Left cardiac atrium (tissue), 4 donors: ENCODE measurements around the gene AMOTL2. TPM values are rescaled to one million over a fixed set of nuclear protein-coding genes. Genes with fewer than 3 reads are reported as not detected.

Source experiments
- ATAC-seq, 2 donors: fragments of 200-7000 bp; cut with Tn5 transposase; one replicate each; pipeline ENCODE4 v1.9.1; 2020; ENCODE audit warnings: mild to moderate bottlenecking in 2 of 2, moderate library complexity in 2 of 2
- DNase-seq: peaks from one replicate; pipeline ENCODE4 v3.0.0-alpha.2; 2020
- intact Hi-C, 2 donors: fragments of 100-400 bp; cut with DNase I; formaldehyde crosslinking; loops; one replicate each; pipeline versions ENCODE4 v1.14.1 to v1.15.1; 2022 to 2023
- long read RNA-seq: library from polyadenylated mRNA; unstranded; transcript quantifications from one replicate; pipeline ENCODE4 v2.0.0, GENCODE V29; 2021
- total RNA-seq, 2 donors: library from RNA; stranded (reverse); fragmentation: NEBNext Ultra II Directional; extraction: Animal tissue kit (Norgen Biotek cat#: 25700); gene quantifications; one replicate each; pipeline ENCODE4 v1.2.1, GENCODE V29; 2021
- donor health status: DM: no; HTN: yes; CAD: no.
- donor health status: DM: no; HTN: yes; CAD: no; lungs with severe emphysema.
- donor health status: DM: yes; HTN: yes; CAD: no.
- donor health status: Dilated cardiomyopathy.

AMOTL2 gene
- 10 to 100 TPM; 47.9 to 59.3 TPM for total RNA-seq
- long read RNA-seq, full-length matches to known transcripts: 18 of 36 reads
- long read RNA-seq, partial matches to known transcripts: 12 of 36 reads
- long read RNA-seq, other reads (novel, unspliced or antisense): 6 of 36 reads

DNA sequence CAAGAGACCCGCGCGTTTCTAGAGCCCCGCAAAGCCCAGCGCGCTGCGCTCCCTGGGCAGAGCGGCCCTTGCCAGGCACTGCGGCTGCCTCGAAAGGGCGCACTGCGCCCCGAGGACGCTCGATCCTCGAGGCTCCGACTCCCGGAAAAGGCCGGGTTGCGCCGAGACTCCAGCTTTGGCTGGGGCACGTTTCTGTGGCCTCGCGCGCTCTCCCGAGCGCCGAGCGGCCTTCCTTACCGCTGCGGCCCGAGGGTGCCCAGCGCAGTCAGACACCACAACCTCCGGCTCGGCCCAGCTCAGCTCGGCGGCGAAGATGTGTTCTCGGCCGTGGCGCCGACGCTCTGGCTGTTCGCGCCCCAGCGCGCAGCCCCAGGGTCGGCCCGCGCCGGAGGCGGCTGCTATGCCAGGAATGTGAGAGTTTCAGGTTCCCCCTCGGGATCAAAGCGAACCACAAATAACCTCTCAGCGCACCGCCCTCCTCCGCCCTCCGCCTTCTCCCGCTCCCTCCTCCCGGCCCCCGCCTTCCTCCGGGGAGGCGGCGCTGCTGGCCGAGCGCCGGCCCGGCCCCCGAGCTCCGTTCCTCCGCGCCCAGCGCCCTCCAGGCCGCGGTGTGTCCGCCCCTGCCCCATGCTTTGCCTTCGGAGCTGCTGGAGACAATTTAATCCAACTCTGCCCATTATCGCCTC, at the start of gene AMOTL2:
AMOTL2 (minus strand) TSS at position 343 of the 686 bp plus-strand sequence. CDS start 3,014 bp downstream, outside the sequence.
- peak; percentile 89 for DNase-seq
- intact Hi-C loops: loop anchor here (5.0 to 10.0 kb wide), 3 partner anchors 62 to 101 kb away; no protein-coding TSS in a partner anchor
- ATAC-seq: peak; percentile 83 to 86

DNA sequence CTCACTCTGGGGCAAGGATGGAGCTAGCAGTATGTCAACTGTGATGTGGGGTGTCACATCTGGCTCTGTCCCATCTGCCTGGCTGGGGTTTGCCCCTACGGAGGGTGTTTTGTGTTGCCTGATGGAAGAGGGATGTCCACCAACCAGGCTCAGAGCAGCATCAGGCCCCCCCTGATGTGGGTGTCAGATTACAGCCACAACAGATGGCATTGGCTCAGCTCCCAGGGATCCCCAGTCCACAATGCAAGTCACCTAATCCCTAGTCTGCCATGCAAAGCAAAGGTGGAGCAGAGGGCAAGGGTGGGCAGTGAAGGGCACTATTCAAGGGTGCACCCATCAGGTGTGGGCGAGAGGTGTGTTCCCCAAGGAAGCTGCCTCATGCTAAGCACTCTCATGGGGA, 48.9 kb upstream of the AMOTL2 start:
- DNase-seq: no peak
- intact Hi-C loops: no loop called here
- no peak for ATAC-seq

DNA sequence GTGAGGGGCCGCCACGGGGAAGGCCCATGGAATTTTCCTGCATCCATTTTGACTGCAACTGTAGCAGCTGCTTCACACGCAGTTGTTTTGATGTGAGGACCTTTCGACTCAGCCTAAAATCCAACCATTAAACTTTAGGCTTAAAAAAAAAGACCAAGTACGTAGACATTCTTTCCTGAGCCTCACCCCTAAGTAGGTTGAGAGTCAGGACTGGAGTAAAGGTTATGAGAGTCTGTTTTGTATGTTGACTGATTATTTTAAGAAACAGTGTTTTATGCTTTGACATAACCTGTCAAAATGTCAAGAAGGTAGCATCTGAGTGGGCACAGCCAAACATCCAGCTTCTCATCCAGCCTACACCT, 45.7 kb upstream of the AMOTL2 start:
- intact Hi-C loops: no loop called here
- ATAC-seq (no peak), DNase-seq (no peak)

GRCh38 chr3:134419214-134419959, 45.1 kb upstream of the AMOTL2 start:
- ATAC-seq (no peak), DNase-seq (no peak)
- intact Hi-C loops: no loop called here

- ATAC-seq: no peak
- intact Hi-C loops: no loop called here
- DNase-seq: no peak
These were observed 34.8 kb upstream of the AMOTL2 start for GRCh38 chr3:134409041-134409440.

- intact Hi-C loops: no loop called here
- no peak for DNase-seq
- ATAC-seq: peak; percentile 16 to 36
These were observed 33.0 kb upstream of the AMOTL2 start for GRCh38 chr3:134407239-134407625.

GRCh38 chr3:134406331-134407238, 32.3 kb upstream of the AMOTL2 start:
- peak; percentile 73 for ATAC-seq
- peak; percentile 33 for DNase-seq
- intact Hi-C loops: no loop called here

GRCh38 chr3:134404366-134404885, 30.2 kb upstream of the AMOTL2 start:
- ATAC-seq: no peak
- DNase-seq: no peak
- intact Hi-C loops: no loop called here

- intact Hi-C loops: no loop called here
- DNase-seq: no peak
- no peak for ATAC-seq
These were observed 23.5 kb upstream of the AMOTL2 start for GRCh38 chr3:134397755-134398154.

- DNase-seq (no peak), ATAC-seq (no peak)
- intact Hi-C loops: no loop called here
These were observed 20.9 kb upstream of the AMOTL2 start for GRCh38 chr3:134395103-134395502.

- intact Hi-C loops: no loop called here
- DNase-seq (no peak), ATAC-seq (peak in 1 of 2 donors; percentile 28)
These were observed 20.1 kb upstream of the AMOTL2 start for GRCh38 chr3:134394380-134394779.

DNA sequence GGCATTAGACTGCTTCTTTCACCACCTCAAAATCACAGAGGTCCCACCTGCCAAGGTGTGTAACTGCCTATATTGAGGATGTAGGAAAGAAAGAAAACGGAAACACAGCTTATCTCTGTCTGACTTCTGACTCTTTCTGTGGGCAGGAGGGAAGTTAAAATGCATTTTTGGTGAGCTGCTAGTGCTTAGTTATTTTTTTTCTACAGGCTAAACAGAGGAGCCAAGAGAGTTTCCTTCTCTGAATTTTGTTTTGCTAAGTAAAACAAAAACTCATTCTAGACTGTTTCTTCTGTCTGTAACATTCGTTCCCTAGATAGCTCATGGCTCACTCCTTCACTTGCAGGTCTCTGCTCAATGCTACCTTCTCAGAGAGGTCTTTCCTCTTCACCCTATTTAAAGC, 18.8 kb upstream of the AMOTL2 start:
- intact Hi-C loops: no loop called here
- DNase-seq (no peak), ATAC-seq (peak; percentile 14 to 15)

GRCh38 chr3:134392336-134392983, 18.2 kb upstream of the AMOTL2 start:
- DNase-seq: peak; percentile 55
- peak; percentile 86 to 88 for ATAC-seq
- intact Hi-C loops: no loop called here

DNA sequence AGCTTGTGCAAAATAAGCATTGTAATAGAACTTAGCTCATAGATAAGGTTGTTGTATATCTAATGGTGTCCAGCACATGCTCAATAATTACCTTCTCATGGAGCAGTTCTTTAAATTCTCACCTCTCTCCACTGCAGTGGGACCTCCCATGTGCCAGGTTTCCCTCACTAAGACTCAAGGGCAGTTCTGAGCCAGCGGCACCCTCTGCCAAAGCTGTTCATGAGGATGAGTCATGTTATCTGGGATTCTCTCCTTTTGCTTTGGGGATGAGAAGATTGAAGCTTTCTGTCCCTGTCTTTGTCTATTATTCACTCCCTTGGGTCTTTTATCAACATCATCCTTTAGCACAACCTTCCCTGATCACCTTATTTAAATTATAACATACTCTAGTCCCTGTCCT, 15.6 kb upstream of the AMOTL2 start:
- no peak for DNase-seq
- intact Hi-C loops: no loop called here
- no peak for ATAC-seq

GRCh38 chr3:134388788-134389485, 14.7 kb upstream of the AMOTL2 start:
- intact Hi-C loops: no loop called here
- DNase-seq (no peak), ATAC-seq (no peak)

- intact Hi-C loops: no loop called here
- no peak for DNase-seq
- ATAC-seq: no peak
These were observed 14.0 kb upstream of the AMOTL2 start for GRCh38 chr3:134388292-134388691.

- intact Hi-C loops: no loop called here
- no peak for ATAC-seq
- no peak for DNase-seq
These were observed 13.0 kb upstream of the AMOTL2 start for GRCh38 chr3:134387293-134387692.

DNA sequence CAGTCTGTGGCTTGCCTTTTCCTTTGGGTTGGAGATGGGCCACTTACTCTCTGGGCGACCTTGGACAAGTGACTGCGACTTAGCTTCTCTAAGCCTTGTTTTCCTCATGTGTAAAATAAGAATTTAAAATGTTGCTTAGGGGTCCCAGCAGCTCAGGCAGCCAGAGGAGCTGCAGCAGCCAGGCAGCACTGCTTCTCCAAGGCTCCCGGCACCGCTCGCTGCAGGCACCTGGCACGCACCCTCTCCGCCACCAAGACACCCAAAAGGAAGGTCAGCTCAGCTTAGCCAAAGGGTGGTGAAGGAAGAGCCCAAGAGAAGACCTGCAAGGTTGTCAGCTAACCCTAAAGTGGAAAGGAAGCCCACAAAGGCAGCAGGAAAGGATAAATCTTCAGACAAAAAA, 10.7 kb upstream of the AMOTL2 start:
- intact Hi-C loops: no loop called here
- ATAC-seq (no peak), DNase-seq (no peak)
